Keratinocyte (primary cell): ENCODE data around the gene FSTL3. TPM values are rescaled to one million over a fixed set of nuclear protein-coding genes. Genes with fewer than 3 reads are reported as not detected.
"Not testable (repeated sequence)": the region's sequence is repeated elsewhere in the genome, so short reads cannot be mapped to it uniquely, and the experiment has no call there.

Source experiments
- DNase-seq: peaks from one replicate; pipeline ENCODE4 v3.0.0-alpha.2; 2011; ENCODE audit warnings: low read depth, missing footprints, low spot score
- FAIRE-seq: peaks from 2 replicates; lab custom pipeline; 2011; peaks lifted over from hg19 to GRCh38; lab: Jason Lieb, UNC
- H2AFZ ChIP-seq: 2 replicates; pipeline ENCODE4 v1.6.0; 2012; ENCODE audit warnings: low read length, control low read depth, inconsistent platforms; ENCODE audit not compliant: control insufficient read depth
- H3K27ac ChIP-seq: 2 replicates; pipeline ENCODE4 v1.5.1; 2011; ENCODE audit warnings: low read length; ENCODE audit not compliant: control insufficient read depth, insufficient read depth
- H3K27me3 ChIP-seq: 3 replicates; pipeline ENCODE4 v1.6.0; 2011; ENCODE audit warnings: low read length; ENCODE audit not compliant: control insufficient read depth, insufficient read depth; ENCODE audit errors: extremely low read depth
- H3K36me3 ChIP-seq, 2 experiments: 2 replicates in 1 of 2; 3 replicates in 1 of 2; pipeline ENCODE4 v1.5.1; 2011; ENCODE audit warnings: low read length in 2 of 2, mild to moderate bottlenecking in 1 of 2; ENCODE audit not compliant: control insufficient read depth in 2 of 2, insufficient read depth in 2 of 2; ENCODE audit errors: extremely low read depth in 1 of 2
- H3K4me1 ChIP-seq: 3 replicates; pipeline ENCODE4 v1.5.1; 2011; ENCODE audit warnings: low read length; ENCODE audit not compliant: control insufficient read depth, insufficient read depth; ENCODE audit errors: extremely low read depth
- H3K4me2 ChIP-seq: 3 replicates; pipeline ENCODE4 v1.6.0; 2011; ENCODE audit warnings: low read depth, low read length; ENCODE audit not compliant: control insufficient read depth, insufficient read depth; ENCODE audit errors: extremely low read depth
- H3K4me3 ChIP-seq, 3 experiments: fragments of 200-600 bp in 1 of 3; sonication (generic) in 1 of 3; 2 replicates in 2 of 3; 3 replicates in 1 of 3; pipeline ENCODE4 v1.5.1; 2011 to 2016; ENCODE audit warnings: low read length in 3 of 3, mild to moderate bottlenecking in 3 of 3, control low read depth in 2 of 3, inconsistent platforms in 1 of 3, low read depth in 1 of 3, mixed read lengths in 1 of 3, mixed run types in 1 of 3, moderate library complexity in 1 of 3; ENCODE audit not compliant: control insufficient read depth in 2 of 3, insufficient read depth in 2 of 3; ENCODE audit errors: extremely low read depth in 1 of 3
- H3K79me2 ChIP-seq: 2 replicates; pipeline ENCODE4 v1.6.0; 2012; ENCODE audit warnings: low read length; ENCODE audit not compliant: control insufficient read depth, insufficient read depth
- H3K9ac ChIP-seq: 3 replicates; pipeline ENCODE4 v1.6.0; 2011; ENCODE audit warnings: low read length; ENCODE audit not compliant: control insufficient read depth, insufficient read depth; ENCODE audit errors: extremely low read depth
- H3K9me1 ChIP-seq: 3 replicates; pipeline ENCODE4 v1.6.0; 2011; ENCODE audit warnings: low read length; ENCODE audit not compliant: control insufficient read depth, insufficient read depth; ENCODE audit errors: extremely low read depth
- H3K9me3 ChIP-seq: 2 replicates; pipeline ENCODE4 v1.5.1; 2012; ENCODE audit warnings: low read depth, low read length; ENCODE audit not compliant: control insufficient read depth
- H4K20me1 ChIP-seq: 3 replicates; pipeline ENCODE4 v1.6.0; 2011; ENCODE audit warnings: low read length; ENCODE audit not compliant: control insufficient read depth, insufficient read depth; ENCODE audit errors: extremely low read depth
- EZH2 ChIP-seq: IDR thresholded peaks from one replicate; pipeline ENCODE4 v1.6.1; 2012; ENCODE audit warnings: inconsistent platforms, mild to moderate bottlenecking, low read length, moderate library complexity
- dilution Hi-C: fragments of 300-500 bp; cut with MboI; formaldehyde crosslinking; loops from one replicate; pipeline ENCODE4 v1.7.0; 2020; ENCODE audit warnings: low sequenced_read_pairs; ENCODE audit not compliant: extremely low pct_ligation_motif_present
- polyA plus RNA-seq, 5 experiments: library from polyadenylated mRNA; depleted of rRNA in 3 of 5; stranded (reverse) in 3 of 5; stranded (forward) in 1 of 5; unstranded in 1 of 5; fragments of >200 nt; gene quantifications; 1 replicate in 1 of 5; 2 replicates in 3 of 5; 3 replicates in 1 of 5; pipeline versions ENCODE4 v1.2.1 to v1.2.3, GENCODE V29; 2011 to 2012; ENCODE audit warnings: missing spikeins in 2 of 5, low read depth in 1 of 5, low replicate concordance in 1 of 5
- TF ChIP-seq, protein P1 (sequence below), 3 experiments: IDR thresholded peaks in 1 of 3; conservative IDR thresholded peaks in 1 of 3; optimal IDR thresholded peaks in 1 of 3; 2 replicates in 2 of 3; 3 replicates in 1 of 3; pipeline versions ENCODE3 to v1.5.1; 2011; ENCODE audit warnings: low read length in 3 of 3, mild to moderate bottlenecking in 3 of 3, moderate library complexity in 2 of 3, control low read depth in 1 of 3, inconsistent platforms in 1 of 3; ENCODE audit not compliant: insufficient read depth in 2 of 3; ENCODE audit errors: extremely low read depth in 1 of 3

The FSTL3 gene
- polyA plus RNA-seq, 1 donor (not counting 4 experiments of a cell fraction or from before 2014, with no cell fraction given): 54.4 TPM

DNA sequence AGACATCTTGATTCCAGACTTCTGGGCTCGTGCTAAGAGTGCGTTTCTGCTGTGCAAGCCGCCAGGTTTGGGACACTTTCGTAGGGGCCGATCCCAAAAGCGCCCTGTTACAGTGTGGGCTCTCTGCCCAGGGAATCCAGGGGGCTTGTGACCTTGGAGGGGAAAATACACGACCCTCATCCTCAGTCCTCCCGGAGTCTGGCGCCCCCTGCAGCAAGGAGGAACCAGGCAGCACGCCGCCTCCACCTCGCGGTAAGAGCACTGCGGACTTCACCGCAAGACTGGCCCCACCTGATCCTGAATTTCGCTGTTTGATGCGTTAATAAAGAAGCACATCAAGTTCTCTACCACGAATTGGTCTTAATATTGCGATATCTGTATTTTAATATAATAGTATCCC, 48.0 kb upstream of the FSTL3 start:
- Histone ChIP-seq H3K27me3 (no peaks in the 10 kb centered on the region), H3K27ac (no peak overlapping the region), H3K4me2 (no peak overlapping the region), H4K20me1 (no peaks in the 10 kb centered on the region), H3K9me1 (no peaks in the 10 kb centered on the region), H3K9me3 (no peaks in the 10 kb centered on the region), H2AFZ (no peak overlapping the region), H3K79me2 (peaks cover 16% of the 10 kb centered on the region), H3K9ac (no peak overlapping the region), H3K4me3 (no peak overlapping the region), H3K4me1 (peaks cover 16% of the 10 kb centered on the region), H3K36me3 (peaks cover 4 to 14% of the 10 kb centered on the region in 2 experiments)
- dilution Hi-C loops: no loop called here
- no peak for TF ChIP-seq EZH2
- TF ChIP-seq, protein P1, sequence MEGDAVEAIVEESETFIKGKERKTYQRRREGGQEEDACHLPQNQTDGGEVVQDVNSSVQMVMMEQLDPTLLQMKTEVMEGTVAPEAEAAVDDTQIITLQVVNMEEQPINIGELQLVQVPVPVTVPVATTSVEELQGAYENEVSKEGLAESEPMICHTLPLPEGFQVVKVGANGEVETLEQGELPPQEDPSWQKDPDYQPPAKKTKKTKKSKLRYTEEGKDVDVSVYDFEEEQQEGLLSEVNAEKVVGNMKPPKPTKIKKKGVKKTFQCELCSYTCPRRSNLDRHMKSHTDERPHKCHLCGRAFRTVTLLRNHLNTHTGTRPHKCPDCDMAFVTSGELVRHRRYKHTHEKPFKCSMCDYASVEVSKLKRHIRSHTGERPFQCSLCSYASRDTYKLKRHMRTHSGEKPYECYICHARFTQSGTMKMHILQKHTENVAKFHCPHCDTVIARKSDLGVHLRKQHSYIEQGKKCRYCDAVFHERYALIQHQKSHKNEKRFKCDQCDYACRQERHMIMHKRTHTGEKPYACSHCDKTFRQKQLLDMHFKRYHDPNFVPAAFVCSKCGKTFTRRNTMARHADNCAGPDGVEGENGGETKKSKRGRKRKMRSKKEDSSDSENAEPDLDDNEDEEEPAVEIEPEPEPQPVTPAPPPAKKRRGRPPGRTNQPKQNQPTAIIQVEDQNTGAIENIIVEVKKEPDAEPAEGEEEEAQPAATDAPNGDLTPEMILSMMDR (optimal IDR thresholded peaks at IDR 0.05 in 1 of 3, IDR thresholded peaks at IDR 0.05 in 1 of 3, conservative IDR thresholded peaks at IDR 0.05 in 1 of 3; ENCODE audit: extremely low read depth in 1 of 3, insufficient read depth in 2 of 3, low read length in 3 of 3): peak; percentile 21 to 64 (median 21)
- DNase-seq (no peak), FAIRE-seq (no peak)

DNA sequence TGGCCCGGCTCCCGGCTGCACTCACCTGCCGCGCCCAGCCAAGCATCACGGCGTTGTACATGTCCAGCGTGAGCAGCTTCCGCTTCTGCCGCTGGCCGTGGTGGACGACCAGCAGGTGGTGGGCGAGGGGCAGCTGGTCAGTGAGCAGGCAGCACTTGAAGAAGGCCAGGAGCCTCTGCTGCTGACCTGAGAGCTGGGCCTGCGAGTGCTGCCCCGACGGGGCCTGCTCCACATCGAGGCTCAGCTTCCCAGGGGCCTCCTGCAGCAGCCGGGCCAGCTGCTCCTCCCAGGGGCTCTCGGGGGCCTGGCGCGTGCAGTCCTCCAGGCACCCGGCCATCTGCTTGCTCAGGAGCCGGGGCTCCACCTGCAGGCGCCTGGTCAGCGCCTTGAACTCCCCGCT, 46.7 kb upstream of the FSTL3 start:
- H3K9ac ChIP-seq, dilution Hi-C loops, H3K27ac ChIP-seq, H2AFZ ChIP-seq, H4K20me1 ChIP-seq, DNase-seq, H3K4me3 ChIP-seq, H3K9me1 ChIP-seq, H3K4me2 ChIP-seq, FAIRE-seq, H3K9me3 ChIP-seq, H3K27me3 ChIP-seq: not testable (repeated sequence)
- Histone ChIP-seq H3K36me3 (peaks cover 4 to 14% of the 10 kb centered on the region in 2 experiments), H3K4me1 (peaks cover 24% of the 10 kb centered on the region), H3K79me2 (peaks cover 16% of the 10 kb centered on the region)
